Inflammatory macrophage treated with lipopolysaccharide for 1 hour (primary cell): Measurements from ENCODE around the gene ALPI.
"Not testable (repeated sequence)": the region's sequence is repeated elsewhere in the genome, so short reads cannot be mapped to it uniquely, and the experiment has no call there.

Source experiments
- DNase-seq, 2 donors: peaks; one replicate each; pipeline ENCODE4 v3.0.0-alpha.2; 2020 to 2022

The ALPI gene

DNA sequence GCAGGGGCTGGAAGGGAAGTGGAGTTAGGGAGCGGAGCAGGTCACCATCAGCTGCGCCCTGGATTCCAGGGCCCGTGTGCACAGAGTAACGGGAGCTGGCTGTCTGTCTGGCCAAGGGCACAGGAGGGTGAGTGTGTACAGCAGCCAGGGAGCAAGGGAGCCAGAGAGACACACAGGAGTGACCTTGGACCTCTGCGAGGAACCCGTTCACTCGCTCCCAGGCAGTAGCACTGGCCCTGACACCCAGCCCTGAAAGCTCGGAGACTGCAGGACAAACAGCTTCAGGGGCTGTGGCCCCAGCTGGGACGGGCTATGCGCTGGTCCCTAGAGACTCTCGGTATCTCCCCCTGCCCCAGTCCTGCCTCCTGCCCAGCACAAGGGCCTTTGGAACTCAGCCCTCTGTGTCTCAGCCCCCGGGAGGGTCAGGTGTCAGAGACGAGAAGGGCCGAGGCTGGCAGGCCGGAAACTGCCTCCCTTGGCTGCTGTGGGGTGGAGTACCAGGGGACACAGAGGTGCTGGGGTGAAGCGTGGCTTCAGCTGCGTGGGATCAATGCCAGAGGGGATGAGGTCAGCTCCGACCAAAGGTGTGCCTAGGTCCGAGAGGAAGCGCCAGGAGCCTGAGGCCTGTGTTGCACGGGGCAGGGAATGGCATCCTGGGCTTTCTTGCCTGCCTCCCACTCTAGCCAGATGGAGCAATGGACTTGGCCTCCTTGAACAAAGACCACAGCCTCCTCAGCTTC, 12.1 kb upstream of the ALPI start:
- DNase-seq: not testable (repeated sequence)

- DNase-seq: peak; percentile 58 to 77
Observed at GRCh38 chr2:232444409-232445148, 11.4 kb upstream of the ALPI start.

- not testable (repeated sequence) for DNase-seq
Observed at GRCh38 chr2:232445149-232445885, 10.6 kb upstream of the ALPI start.

- not testable (repeated sequence) for DNase-seq
Observed at GRCh38 chr2:232446266-232446777, 9.6 kb upstream of the ALPI start.

GRCh38 chr2:232447091-232447620, 8.8 kb upstream of the ALPI start:
- no peak for DNase-seq

DNA sequence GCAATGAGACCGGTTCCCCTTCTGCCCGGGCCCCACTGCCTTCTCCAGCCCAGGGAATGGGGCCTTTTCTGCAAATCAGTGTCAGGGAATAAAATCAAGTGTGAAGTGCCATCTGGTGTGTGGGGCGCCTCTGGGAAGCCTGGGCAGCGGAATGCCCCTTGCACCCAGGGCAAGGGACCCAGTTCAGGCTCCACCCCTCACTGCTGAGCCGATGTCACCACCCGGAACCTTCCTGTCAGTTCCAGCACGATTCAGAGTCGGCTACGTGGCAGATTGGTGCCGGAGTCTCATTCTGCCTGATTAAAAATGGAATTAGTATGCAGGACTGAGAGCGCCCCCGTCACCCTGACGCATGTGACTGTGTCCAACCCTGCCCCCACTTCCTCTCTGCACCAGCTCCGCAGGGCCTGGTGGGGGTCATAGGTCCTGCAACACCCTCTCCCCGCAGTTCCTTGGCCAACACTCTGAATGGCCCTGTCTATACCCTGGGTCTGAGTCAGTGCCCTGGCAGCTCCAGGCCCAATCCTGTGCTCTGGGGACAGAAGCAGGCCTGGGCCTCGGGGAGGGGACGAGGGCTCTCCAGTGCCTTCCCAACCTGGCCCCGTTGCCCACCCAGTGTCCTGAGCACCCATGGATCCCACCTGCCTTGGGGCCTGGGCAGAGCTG, 8.2 kb upstream of the ALPI start:
- DNase-seq: no peak

DNA sequence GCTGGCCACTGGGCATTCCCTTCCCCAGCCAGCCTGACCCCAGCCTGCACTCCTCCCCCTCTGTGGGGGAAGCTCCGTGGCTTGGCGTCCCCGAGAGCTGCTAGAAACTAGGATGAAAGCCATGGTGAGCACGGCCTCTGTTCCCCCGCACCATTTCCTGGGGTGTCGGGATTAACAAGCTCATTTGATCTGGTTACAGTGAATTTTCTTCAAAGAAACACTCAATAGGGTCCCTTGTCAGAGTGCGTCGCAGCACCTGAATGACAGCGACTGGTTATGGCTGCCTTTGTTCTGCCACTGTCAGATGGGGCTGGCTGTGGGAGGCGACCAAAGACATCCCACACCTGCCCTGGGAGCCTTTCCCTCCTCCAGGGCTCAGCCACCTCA, 7.7 kb upstream of the ALPI start:
- DNase-seq: no peak

DNA sequence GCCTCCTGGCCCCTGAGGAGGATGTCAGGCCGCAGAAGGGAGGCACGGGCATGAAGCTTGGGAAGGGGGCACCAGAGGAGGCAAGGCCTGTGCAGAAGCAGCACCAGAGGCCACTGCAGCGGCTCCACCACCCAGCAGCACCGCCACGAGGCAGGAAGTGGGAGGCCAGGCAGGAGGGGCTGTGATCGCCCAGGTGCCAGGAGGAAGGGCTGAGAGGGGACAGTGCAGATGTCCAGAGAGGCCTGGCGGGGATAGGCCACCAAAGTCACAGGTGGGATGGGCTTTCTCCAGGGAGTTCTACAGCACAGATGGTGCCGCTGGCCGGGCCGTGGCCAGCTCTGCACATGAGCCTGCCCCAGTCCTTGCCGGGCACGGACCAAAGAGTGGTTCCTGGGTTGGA, 6.0 kb upstream of the ALPI start:
- DNase-seq: no peak

DNA sequence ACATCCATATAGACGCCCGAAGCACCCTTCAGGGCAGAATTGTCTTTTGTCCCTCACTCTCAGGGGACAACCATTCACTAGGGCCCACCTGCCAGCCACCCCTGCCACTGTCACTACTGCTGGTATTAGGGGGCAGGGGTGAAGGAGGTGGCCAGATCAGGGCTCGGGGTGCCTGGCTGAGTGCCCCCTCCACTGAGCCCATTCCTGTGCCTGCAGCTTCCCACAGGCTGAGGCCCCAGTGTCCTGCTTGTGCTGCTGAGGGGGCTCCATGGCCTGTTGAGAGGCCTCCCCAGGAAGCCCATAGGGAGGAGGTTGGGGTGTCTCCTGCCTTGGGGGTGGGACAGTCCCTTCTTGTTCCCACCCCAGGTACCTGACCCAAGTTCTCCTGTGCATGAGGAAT, 4.3 kb upstream of the ALPI start:
- not testable (repeated sequence) for DNase-seq

- no peak for DNase-seq
Observed at GRCh38 chr2:232454630-232455029, 1.3 kb upstream of the ALPI start.

DNA sequence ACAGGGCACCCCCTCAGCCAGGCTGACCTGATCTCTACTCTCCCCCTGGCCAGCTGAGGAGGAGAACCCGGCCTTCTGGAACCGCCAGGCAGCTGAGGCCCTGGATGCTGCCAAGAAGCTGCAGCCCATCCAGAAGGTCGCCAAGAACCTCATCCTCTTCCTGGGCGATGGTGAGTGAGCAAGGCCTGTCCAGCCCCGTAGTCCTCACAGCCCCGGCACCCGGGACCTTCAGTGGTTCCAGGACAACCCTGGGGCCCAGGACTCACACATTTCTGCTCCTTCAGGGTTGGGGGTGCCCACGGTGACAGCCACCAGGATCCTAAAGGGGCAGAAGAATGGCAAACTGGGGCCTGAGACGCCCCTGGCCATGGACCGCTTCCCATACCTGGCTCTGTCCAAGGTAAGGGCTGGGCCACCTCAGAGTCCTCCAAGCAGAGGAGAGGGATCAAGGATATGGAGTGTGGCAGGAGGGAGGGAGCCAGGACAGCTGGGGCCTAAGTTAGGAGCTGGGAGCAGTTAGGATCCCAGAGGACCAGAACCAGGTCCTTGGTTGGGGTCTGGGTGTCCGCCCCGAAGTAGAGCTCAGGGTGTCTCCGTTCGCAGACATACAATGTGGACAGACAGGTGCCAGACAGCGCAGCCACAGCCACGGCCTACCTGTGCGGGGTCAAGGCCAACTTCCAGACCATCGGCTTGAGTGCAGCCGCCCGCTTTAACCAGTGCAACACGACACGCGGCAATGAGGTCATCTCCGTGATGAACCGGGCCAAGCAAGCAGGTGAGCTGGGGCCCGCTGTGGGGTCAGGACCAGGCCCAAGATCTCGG, 555 bp downstream of the ALPI start:
- no peak for DNase-seq

- DNase-seq: no peak
Observed at GRCh38 chr2:232457121-232458011, 1.4 kb downstream of the ALPI start.

DNA sequence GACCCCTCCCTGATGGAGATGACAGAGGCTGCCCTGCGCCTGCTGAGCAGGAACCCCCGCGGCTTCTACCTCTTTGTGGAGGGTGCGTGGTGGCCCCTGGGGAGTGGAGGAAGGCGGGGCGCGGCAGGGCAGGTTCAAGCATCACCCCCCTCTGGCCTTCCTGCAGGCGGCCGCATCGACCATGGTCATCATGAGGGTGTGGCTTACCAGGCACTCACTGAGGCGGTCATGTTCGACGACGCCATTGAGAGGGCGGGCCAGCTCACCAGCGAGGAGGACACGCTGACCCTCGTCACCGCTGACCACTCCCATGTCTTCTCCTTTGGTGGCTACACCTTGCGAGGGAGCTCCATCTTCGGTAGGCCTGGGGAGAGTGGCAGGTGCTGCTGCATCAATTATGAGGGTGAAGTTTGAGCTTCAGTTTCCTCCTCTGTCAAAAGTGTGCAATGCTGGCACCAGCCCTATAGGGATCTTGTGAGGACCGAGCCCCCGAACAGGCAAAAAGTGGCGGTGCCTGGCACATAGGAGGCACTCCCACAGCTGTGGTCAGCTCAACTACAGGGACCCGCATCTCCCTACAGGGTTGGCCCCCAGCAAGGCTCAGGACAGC, 2.2 kb downstream of the ALPI start:
- DNase-seq: no peak

DNA sequence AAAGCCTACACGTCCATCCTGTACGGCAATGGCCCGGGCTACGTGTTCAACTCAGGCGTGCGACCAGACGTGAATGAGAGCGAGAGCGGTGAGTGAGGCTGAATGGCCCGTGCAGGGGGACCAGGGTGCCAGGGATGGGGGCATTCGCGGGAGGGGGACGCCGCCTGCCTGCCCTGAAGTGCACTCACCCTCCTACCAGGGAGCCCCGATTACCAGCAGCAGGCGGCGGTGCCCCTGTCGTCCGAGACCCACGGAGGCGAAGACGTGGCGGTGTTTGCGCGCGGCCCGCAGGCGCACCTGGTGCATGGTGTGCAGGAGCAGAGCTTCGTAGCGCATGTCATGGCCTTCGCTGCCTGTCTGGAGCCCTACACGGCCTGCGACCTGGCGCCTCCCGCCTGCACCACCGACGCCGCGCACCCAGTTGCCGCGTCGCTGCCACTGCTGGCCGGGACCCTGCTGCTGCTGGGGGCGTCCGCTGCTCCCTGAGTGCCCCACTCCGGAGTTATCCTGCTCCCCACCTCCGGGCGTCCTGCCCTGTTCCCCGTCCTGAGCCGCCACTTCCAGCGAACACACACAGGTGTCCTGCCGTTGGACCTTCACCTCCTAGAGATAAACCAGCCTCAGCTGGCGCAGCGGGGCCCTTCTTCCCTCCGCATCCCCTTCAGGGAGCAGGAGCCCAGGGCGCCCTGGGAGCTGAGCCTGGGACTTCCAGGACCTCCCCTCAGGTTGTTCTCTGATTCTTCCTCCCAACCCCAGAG, 2.9 kb downstream of the ALPI start:
- no peak for DNase-seq

DNA sequence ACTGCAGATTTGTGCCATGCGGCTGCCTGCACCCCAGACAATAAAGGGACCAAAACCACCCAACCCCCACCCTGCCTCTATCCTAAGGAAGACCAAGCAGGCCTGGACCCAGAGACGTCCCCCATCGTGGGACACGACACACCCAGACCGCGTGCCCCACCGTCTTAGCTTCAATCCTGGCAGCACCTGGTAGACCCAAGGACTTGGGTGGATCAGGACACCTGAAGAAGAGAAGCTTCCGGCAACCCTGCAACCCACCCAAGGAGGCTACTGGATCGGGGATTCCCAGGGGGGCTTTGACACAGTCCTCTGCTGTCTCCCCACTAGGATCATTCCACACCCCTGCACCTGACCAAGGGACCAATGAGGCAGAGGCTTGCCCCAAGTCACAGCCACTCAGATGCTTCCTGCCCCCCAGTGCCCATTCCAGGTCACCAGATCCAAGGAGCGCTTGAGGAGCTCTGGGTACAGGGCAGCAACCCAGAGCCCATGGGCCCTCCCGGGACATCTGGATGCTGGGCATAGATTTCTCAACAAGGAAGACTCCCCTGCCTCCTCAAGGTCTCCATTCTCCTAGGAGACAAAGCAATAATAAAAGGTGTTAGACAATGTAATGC, 3.6 kb downstream of the ALPI start:
- no peak for DNase-seq

- DNase-seq: no peak
Observed at GRCh38 chr2:232460171-232460570, 4.2 kb downstream of the ALPI start.

DNA sequence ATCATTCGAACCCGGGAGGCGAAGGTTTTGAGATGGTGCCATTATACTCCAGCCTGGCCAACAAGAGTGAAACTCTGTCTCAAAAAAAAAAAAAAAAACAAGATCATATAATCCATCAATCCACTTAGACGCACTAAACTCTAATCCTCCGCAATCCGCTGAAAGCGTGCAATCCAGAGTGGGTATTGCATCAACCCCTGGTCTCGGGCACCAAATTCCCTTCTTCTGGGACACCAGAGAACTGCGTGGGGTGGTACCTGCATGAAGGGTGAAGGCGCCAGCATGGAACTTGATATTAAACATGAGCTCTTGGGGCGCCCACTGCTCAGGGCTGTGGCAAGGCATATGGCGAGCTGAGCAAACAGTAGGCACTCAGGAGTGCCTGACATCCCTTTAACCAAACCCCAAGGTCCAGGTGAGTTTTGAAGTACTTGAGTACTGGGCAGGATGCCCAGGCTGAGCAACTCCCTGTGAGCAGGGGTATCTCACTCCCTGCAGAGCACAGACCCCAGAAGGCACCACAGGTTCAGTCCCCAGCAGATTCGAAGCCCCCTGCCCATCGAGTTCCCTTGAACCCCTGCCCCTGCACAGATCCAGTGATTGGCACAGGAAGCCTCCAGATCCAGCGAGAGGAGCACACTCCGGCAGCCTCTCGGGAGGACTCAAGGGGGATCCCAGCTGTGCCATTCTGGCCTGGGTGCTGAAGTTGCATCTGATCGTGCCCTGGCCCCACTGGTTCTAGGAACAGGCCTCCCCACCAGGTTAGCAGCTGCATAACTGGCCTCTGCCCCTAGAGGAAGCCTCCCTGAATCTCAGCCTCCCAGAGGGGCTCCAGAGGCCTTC, 8.0 kb downstream of the ALPI start:
- DNase-seq: no peak

GRCh38 chr2:232464544-232464885, 8.6 kb downstream of the ALPI start:
- no peak for DNase-seq
